Ramos (cell line): Measurements from ENCODE around the gene FAM114A1.
"Not testable (repeated sequence)": the region's sequence is repeated elsewhere in the genome, so short reads cannot be mapped to it uniquely, and the experiment has no call there.

Source experiments
- in situ Hi-C: fragments of 300-500 bp; cut with MboI; formaldehyde crosslinking; loops from one replicate; pipeline ENCODE4 v1.14.3; 2022; ENCODE audit warnings: low sequenced_read_pairs; ENCODE audit not compliant: unreplicated experiment

Gene FAM114A1

DNA sequence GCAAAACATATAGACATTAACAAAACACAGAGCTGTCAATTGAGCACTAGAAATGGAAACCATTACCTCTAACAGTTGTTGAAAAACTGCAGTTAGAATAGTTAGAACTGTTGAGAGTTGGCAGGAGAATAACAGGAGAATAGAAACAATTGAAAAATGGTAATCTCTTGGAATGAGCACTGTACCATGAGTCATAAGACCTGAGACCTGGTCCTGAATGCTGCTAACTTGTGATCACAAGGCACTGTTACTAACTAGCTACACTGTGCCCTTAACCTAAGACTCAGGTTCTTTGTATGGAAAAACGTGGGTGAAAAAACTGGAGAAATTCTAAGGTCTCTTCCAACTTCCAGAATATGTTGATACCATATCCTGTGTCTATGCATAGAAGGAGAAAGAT, 29.3 kb downstream of the FAM114A1 start:
- in situ Hi-C loops: loop anchor here (5.0 to 10.0 kb wide), 2 partner anchors 240 to 538 kb away; no protein-coding TSS in a partner anchor

DNA sequence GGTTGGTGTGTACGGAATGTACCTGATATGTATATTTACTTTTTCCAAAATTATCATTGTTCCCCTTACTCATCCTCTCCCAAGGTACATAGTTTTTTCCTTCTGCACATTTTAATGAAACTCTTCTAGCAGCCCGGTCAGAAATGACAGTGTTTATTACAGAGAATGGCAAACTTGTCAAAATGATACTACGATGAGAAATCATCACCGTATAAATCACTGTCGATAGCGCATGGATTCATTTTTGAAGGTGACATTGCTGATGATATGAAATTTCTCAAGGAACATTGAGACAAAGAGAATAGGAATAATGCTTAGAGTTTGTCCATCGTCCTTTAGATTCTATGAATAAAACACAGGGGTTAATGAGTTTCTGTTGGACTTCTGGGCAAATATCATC, 30.6 kb downstream of the FAM114A1 start:
- in situ Hi-C loops: loop anchor here (5.0 to 10.0 kb wide), 2 partner anchors 239 to 537 kb away; no protein-coding TSS in a partner anchor

DNA sequence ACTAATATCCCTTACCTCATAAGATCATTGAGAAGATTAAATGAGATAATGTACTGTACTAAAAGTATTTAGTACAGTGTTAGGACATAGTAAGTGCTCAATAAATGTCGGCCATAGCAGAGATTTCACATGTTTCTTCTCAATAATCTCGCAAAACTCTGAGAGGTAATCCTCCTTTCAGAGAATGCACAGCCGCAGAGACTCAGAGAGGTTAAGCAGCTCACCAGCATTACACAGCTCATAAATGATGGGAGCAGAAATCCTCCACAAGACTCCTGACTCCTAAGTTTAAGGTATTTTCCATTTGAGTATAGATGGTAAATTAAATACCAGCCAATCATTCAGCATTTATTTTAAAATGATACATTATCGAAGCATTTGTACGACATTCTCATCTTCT, 34.6 kb downstream of the FAM114A1 start:
- in situ Hi-C loops: no loop called here

DNA sequence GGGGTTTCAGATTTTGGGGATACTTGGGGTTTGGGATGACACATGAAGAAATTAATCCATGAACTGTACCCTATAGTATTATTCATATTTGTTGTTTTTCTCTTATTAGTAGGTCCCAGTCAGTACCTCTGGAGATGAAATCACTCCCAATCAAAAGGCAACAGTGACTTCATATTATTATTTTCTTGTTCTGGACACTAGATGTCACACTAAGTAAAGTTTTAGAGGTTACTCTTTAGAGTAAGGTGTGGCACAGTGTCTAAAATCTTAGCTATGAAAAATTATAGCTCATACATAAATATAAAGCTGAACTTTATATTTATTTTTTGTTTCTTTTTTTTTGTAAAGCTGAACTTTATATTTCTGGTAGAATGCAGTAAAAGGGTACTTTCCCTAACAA, 35.1 kb downstream of the FAM114A1 start:
- in situ Hi-C loops: no loop called here

DNA sequence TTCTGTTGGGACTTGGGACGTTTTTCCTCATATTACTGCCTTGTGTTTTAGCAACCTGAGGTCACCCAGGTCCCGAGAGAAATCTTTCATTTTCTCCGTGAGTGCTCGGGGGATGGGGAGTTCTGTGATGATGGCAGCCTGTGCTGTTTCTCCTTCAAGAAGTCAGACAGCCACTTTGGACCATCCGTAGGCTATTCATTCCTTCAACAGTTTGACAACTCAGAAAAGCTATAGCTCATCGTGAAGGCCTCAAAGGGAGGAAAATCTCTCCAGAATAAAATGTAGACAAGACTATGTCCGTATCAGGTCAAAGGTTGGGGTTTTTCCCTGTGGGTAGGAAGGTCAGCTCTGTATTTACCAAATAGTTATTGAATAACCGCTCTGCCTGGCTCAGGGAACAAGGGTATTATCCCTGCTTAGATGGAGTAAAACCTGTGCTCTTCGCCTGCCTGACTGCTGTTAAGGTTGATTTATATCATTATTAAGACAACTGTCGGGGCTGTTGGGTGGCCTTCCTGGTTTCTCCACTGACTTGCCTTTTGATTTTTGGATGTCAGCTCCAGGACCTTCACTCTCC, 36.6 kb downstream of the FAM114A1 start:
- in situ Hi-C loops: no loop called here

DNA sequence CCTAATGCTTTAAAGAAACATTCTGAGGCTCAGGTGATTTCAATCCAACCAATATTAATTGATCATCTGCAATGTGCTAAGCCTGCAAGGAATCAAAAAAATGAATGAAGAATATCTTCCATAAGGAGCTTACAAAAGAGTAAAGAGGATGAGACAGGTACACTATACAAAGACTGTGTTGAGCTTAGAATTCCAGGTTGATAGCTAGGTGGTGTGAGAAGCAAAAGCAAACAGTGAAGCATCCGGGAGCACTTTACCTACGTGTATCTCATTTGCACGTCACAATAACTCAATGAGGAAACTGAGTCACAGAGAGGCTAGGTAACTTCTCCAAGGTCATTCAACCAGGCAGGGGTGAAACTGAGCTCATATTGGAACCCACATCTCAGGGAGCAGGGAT, 37.1 kb downstream of the FAM114A1 start:
- in situ Hi-C loops: no loop called here

DNA sequence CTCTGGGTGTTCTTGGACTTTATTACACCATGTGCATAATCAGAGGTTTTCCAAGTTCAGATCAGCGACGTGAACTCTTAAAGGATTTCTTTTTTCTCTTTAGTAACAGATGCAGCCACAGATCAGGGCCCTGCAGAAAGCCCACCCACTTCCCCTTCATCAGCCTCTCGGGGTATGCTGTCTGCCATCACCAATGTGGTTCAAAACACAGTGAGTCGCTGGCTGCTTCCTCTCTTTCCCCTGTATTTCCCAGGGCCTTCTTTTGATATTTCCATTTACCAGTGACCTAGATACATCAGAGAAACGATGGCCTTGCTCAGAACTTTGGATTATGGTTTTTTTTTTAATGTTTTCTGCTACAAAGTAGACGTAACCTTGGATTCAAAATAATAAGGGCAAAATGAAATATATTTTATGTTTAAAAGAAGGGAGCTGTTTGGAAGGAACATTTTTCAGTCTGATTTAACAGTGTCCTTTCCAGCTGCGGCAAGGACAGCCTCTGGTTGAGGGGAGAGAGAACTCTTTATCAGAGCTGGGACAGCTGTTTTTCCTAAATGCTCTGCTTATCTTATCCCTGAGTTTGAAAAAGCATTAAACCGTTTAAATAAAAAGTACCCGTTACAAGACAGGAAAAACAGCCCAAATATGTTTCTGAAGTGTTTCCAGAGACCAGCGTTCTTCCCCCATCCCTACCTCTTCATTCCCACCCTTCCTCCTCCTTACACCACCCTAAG, 38.2 kb downstream of the FAM114A1 start:
- in situ Hi-C loops: no loop called here

DNA sequence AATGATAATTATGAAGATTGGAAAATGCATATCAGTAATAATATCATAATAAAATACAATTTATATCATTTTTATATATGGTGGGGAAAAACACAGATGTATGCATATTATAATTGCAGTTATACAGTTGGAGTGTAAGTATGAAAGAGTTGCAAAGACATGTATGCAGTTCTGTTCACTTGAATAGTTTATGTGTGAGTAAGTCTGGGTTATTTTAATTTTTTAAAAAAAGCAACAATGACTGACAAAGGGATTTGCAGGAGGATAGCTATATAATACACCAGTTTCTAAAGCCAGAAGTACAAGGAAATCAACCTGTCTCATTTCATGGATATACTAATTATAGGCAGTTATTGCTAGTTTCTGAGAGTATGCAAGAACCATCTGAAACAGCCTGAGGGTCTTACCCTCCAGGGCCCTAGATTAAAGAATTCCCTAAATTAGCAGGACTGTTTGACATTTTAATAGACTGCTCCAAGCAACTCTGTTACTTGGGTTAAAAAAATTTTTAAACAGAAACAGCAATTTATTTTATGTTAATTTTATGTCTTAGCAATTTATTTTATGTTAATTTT, 40.2 kb downstream of the FAM114A1 start:
- in situ Hi-C loops: no loop called here

DNA sequence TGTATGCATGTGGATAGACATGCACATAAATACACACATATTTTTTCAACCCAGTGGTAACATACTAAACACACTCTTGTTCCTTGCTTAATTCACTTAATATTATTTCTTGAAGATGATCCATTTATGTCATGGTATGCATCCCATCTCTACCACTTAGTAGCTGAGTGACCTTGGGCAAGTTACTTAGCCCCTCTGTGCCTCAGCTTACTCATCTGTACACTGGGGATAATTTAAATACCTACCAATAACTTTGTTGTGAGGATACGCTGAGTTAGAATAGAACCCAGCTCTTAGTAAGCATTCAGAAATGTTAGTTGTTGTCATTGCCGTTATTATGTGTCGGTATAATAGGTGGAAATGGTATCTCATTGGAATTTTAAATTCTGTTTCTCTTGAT, 41.4 kb downstream of the FAM114A1 start:
- in situ Hi-C loops: no loop called here

DNA sequence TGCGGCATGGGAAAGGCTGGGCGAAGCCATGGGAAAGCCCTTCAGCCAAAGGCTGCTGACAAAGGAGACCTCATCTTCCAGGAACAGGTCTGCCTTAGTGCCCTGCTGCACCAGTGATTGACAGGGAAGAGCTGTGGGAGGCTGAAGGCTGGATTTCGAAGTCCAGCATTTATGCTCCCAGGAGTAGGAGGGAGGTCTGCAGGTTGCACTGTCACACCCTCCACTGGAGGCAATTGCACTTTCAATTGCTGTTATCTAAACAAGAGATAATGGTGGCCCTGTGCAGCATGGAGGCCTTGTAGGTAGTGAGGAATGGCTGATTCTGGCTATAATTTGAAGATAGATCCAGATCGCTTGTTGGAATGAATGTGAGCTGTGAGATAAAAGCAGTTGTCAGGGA, 43.7 kb downstream of the FAM114A1 start:
- in situ Hi-C loops: no loop called here

DNA sequence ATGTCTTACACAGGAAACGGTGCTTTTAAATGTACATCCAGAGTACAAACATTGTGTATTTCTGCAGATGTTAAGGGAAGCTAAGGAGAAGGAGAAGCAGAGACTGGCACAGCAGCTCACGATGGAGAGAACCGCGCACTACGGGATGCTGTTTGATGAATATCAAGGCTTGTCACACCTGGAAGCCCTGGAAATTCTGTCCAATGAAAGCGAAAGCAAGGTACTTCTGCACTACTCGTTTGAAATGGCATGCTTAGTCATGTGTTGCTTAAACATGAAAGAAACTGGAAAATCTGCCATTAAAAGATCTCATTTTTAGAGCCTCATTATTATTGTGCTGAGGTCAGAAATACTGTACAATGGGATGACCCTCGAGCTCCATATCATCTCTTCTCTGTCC, 47.2 kb downstream of the FAM114A1 start:
- in situ Hi-C loops: no loop called here

DNA sequence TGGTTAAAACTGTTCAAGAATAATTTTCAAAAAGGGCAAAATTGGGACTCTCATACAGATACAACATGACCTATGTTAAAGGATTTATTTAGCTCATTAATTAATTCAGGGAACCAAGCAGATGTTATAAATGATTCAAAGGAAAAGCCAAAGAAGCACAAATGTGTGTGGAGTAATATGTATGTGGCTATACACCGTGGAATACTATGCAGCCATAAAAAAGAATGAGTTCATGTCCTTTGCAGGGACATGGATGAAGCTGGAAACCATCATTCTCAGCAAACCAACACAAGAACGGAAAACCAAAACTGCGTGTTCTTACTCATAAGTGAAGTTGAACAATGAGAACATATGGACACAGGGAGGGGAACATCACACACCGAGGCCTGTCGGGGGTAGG, 48.7 kb downstream of the FAM114A1 start:
- in situ Hi-C loops: not testable (repeated sequence)

DNA sequence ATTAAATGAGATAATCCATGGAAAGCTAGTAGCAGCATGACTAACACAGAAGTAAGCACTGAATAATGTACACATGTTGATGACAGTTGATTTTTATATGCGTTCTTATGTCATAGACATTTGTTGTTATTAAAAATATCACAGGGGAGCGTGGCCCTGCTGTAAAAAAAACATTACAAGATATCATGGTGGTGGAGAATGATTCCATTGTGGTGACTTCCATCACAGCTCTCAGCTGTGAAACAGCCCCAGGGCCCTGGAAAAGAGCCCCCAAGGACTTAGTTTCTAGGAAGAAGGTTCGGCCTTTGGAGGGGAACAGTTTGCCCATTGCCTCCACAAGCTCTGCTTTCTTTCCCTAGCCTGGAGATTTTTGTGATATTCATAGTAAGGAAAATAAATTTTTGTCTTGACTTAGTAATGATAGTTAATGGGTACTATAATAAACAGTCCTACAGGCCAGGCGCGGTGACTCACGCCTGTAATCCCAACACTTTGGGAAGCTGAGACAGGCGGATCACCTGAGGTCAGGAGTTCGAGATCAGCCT, 49.9 kb downstream of the FAM114A1 start:
- in situ Hi-C loops: no loop called here

DNA sequence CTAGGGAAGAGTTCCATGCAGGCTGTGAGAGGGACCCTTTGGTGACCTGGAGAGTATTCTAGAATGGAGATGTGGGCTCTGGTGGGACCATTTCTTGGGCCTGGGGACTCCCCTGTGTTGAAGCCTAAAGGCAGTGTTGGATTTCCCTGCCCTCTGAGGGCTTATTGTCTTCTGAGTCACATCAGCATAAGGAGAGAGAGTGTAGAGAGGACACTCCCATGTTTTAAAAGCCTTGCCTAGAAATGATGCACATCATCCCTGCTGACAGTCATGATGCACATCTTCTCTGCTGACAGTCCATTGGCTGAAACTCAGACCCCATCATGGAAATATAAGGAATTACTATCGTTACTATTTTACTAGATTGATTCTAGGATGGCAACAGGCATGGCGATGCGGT, 51.9 kb downstream of the FAM114A1 start:
- in situ Hi-C loops: no loop called here

DNA sequence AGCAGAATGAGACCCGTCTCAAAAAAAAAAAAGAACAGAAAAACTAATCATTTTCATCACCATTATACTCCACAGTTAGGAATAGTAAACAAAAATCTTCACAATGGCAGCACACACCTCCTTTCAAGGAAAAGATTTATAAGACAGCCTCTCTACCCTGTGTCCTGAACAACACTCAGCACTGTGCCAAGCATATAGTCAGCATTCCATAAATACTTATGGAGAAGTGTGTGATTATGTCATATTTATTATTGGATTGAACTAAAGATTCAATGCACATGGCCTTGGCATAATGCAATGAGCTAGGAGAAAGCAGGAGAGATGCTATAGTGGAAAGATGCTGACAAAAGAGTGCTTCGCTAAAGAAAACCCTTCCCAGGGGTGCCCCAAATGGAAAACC, 52.6 kb downstream of the FAM114A1 start:
- in situ Hi-C loops: no loop called here

DNA sequence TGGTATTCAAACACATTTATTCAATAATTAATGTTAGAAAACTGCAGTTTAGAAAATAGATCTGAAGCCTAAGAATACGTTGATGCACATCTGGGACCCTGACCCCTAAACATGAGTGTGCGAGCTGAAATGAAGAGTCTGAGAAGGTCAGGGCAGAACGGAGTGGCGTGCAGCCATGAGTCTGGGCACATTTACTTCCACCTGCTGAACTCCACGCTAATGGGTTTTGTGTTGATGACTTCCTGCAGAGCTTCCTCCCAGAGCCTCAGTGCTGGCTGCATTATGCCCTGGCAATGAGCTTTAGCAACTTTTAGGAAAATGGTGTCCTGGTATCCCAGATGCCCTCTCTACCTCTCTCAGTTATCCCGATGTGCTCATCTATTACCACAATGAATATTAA, 53.1 kb downstream of the FAM114A1 start:
- in situ Hi-C loops: no loop called here

DNA sequence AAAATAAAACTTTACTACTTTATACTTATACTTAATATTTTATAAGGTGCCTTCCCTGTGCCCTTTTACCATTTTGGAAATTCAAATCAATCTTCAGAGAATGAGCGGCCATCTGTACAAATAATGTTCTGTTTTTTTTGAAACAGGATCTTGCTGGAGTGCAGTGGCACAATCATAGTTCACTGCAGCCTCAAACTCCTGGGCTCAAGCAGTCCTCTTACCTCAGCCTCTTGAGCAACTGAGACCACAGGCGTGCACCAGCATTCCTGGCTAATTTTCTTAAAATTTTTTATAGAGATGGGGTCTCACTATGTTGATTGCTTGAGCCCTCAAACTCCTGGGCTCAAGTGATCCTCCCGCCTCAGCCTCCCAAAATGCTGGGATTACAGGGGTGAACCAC, 53.5 kb downstream of the FAM114A1 start:
- in situ Hi-C loops: no loop called here

DNA sequence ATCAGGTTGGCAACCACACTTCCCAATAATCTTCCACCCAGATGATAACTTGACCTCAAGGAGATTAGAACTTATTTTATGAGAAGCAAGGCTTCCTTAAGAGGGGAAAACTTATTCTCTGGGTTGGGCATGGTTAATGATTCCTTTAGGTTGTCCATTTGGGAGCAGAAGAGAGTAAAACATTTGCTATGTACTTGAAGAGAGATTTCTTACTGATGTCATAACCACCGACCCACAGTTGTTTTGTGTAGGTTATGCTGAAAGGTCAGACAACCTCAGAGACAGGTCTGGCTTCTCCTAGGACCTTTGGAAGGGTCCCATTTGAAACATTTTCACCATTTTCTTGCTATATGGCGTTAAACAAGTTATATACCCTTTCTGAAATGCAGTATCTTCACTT, 56.1 kb downstream of the FAM114A1 start:
- in situ Hi-C loops: no loop called here

DNA sequence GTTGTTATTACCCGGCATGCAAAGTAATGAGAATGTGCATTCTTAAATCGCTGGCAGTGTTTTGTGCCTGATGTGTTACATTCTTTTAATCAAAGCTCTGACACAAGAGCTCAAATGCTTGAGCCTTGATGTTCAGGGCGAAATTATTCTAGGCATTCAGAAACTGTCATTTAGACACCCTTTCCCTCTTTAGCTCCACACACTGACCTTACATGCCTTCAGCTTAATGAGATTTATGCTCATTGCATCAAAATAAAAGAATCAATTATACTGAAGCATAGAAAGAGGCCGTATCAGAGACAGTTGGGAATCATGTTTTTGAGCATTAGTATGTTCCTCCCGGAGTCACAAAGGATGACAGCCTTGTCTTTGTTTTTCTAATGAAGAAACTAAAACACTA, 56.7 kb downstream of the FAM114A1 start:
- in situ Hi-C loops: no loop called here

DNA sequence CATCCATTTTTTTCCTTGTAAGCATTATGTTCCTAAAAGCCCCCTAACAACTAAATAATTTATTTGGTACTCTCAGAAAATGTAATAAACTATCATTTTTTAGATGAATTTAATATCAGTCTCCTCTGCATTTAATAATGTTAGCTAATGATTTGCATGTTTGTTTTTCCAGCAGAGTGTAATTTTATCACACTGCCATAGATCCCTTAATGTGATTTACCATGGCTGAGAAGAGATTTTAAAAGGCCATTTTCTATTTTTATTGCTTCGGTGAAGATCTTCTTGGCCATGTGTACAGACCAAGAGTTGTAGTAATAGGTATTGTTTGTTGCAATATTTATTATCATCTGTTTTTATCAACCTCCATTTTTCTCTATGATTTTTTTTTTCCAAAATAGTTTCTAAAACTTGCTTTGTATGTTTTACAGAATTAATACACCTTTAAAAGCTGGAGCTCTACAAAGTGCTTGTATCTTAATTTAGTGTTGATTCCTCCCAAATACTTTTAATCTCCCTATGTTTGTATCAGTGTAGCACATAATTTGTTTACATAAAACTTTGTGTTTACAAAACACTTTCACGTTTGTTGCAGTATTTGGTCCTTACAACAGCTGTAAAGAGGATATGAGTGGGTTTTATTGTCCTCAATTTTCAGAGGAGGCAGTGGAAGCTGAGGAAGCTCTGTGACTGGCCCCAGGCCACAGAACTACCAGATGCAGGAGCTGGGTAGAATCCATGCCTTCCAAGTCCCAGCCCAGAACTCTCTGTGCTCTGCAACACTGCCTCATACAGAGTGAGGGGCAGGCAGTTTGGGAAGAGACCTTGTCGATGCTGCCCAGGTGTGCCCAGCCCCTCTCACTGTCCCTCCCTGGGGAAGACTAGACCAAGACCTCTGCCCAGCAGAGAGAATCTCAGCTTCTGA, 58.1 kb downstream of the FAM114A1 start:
- in situ Hi-C loops: no loop called here
